ENCODE results near the gene IGF2R.
"Not testable (repeated sequence)": the region's sequence is repeated elsewhere in the genome, so short reads cannot be mapped to it uniquely, and the experiment has no call there.

Gene IGF2R

DNA sequence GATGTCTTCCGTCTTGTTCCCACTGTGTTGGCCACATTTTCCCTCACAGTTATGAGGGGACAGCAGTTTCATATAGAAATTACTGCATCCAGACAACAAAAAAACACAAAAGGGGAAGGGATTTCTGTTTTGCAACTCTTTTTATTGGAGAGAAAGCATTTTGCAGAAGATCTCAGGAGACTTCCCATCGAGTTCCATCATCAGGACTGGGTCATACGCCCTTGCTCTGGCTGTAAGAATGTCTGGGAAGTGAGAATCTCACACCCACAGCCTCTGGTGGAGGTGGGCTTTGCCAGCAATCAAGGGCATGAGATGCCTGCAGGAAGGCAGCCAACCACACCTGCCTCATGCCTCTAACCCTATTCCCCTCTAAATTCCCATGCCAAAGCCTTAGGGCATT is 5.8 kb upstream of the IGF2R start:
- DNase-seq: no peak
- no peak for TF ChIP-seq POLR2A (IDR thresholded peaks at IDR 0.05; ENCODE audit: low read length)
- no peak for TF ChIP-seq GATA1 (IDR thresholded peaks at IDR 0.05; ENCODE audit: low read depth, low read length)

DNA sequence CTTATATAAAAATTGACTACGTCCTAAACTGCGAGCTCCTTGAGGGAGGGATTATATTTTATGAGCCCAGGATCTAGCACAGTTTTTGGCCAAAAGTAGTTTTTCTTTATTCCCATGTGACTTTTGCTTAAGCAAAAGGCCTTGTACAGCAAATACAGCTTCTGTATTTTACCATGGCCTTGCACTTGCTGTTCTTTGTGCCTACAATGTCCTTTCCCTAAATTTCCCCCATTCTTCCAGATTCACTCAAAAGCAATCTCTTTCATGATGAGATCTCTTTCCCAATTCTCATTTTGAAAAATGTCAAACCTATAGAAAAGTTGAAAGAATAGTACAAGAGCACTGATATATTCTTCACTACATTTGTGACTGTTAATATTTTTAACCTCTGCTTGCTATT is 4.8 kb upstream of the IGF2R start:
- TF ChIP-seq POLR2A (IDR thresholded peaks at IDR 0.05; ENCODE audit: low read length): no peak
- no peak for TF ChIP-seq GATA1 (IDR thresholded peaks at IDR 0.05; ENCODE audit: low read depth, low read length)
- no peak for DNase-seq

DNA sequence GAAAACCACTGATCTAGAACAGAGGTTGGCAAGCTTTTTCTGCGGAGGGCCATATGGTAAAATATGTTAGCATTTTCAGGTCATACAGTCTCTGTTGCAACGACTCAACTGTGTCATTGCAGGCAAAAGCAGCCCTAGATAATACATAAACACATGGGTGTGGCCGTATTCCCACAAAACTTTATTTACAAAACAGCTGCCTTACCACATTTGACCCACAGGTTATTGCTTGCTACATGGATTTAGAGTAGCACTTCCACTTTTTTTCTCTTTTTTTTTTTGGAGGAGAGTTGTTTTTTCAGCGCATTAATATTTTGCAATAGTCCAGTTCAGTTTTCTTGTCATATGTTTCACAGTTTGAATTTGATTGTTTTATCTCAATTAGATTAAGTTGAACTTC is 2.5 kb upstream of the IGF2R start:
- peak; percentile 12 to 35 for DNase-seq
- TF ChIP-seq GATA1 (IDR thresholded peaks at IDR 0.05; ENCODE audit: low read depth, low read length) (no peak), POLR2A (IDR thresholded peaks at IDR 0.05; ENCODE audit: low read length) (no peak)

DNA sequence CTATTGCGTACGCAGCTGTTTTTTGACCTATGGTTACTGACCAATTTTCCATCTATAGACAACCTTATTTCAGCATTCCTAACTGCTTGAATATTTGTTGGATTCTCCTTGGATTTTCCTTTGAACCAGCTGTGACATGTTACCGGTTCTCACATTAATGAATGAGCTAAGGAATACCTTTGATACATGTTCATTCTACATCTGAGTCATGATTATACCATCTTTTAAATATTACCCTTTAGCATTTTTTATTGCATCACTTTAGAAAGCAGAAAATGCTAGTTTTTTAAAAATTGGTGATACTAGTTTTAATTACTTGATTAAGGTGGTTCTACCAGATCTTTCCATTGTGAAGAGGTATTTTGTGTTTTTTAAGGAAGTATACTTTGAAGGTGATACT is 1.9 kb upstream of the IGF2R start:
- TF ChIP-seq POLR2A (IDR thresholded peaks at IDR 0.05; ENCODE audit: low read length) (no peak), GATA1 (IDR thresholded peaks at IDR 0.05; ENCODE audit: low read depth, low read length) (no peak)
- peak in 1 of 2 experiments; percentile 24 for DNase-seq

DNA sequence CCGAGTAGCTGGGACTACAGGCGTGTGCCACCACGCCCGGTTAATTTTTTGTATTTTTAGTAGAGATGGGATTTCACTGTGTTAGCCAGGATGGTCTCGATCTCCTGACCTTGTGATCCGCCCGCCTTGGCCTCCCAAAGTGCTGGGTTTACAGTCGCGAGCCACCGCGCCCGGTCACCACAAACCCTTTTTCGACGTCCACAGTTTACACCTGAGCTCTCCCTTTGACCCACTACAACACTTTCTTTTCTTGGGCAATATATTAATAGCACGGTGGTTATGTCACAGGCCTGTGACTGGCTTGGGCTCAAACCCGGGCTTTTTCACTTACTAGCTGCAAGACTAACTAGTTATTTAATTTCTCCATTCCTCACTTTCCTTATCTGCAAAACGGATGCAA is 1.3 kb upstream of the IGF2R start:
- not testable (repeated sequence) for DNase-seq

DNA sequence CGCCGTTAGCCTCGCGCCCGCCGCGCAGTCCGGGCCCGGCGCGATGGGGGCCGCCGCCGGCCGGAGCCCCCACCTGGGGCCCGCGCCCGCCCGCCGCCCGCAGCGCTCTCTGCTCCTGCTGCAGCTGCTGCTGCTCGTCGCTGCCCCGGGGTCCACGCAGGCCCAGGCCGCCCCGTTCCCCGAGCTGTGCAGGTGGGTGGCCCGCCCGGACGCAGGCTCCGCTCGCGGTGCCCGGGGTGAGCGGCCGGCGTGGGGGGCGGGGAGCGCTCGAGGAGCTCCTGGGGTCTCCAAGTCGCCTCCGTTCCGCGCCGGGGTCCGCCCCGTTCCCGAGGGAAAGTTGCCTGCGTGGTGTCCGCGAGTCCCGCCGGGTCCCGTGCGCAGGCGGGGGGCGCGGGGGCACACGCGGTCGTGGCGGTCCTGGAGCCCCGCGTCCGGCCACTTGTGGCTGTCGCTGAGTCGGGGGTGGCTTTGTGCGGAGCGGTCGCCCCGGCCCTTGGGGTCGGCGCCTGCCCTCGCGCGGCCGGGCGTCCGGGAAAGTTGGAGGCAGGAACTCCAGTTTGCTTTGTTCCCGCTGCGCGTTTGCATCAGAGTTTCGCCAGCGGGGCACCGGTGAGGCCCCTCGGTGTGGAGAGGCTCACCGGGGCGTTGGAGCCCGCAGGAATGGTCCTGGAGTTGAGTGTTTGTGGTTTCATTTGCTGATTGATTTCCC is 476 bp downstream of the IGF2R start:
- peak; percentile 66 to 76 for DNase-seq
- TF ChIP-seq POLR2A (IDR thresholded peaks at IDR 0.05; ENCODE audit: low read length): no peak
- TF ChIP-seq GATA1 (IDR thresholded peaks at IDR 0.05; ENCODE audit: low read depth, low read length): no peak

DNA sequence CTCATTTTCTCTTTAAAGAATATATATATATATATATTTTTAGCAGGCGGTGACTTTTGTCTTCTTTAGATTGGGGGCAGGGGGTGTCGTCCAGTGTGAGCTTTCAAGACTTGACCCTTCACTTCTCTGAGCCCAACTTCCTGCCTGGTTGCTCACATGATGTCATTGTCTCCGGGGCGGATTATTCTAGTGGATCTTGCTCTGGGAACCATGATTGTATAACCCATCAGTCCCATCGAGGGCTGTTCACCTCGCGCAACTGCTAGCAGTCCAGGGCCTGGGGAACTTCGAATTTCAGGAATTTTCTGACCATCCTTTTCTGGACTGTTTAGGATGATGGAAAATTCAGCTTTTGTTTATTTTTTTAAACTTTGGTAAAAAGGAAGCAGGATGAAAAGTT is 1.0 kb downstream of the IGF2R start:
- peak; percentile 74 to 75 for DNase-seq
- TF ChIP-seq POLR2A (IDR thresholded peaks at IDR 0.05; ENCODE audit: low read length) (peak; percentile 23), GATA1 (IDR thresholded peaks at IDR 0.05; ENCODE audit: low read depth, low read length) (no peak)

DNA sequence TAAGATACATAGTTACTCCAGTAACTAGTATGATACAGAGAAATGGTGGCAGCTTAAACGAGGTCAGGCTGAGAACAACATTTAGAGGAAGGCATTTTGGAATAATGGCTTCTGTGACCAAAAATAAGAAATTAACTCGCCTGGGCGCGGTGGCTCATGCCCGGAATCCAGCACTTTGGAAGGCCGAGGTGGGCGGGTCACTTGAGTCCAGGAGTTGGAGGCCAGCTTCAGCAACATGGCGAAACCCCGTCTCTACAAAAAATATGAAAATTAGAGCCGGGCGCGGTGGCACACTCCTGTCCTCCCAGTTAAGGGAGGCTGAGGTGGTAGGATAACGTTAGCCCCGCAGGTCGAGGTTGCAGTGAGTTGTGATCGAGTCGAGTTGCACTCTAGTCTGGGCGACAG is 1.8 kb downstream of the IGF2R start:
- no peak for TF ChIP-seq POLR2A (IDR thresholded peaks at IDR 0.05; ENCODE audit: low read length)
- TF ChIP-seq GATA1 (IDR thresholded peaks at IDR 0.05; ENCODE audit: low read depth, low read length): no peak
- DNase-seq: no peak

DNA sequence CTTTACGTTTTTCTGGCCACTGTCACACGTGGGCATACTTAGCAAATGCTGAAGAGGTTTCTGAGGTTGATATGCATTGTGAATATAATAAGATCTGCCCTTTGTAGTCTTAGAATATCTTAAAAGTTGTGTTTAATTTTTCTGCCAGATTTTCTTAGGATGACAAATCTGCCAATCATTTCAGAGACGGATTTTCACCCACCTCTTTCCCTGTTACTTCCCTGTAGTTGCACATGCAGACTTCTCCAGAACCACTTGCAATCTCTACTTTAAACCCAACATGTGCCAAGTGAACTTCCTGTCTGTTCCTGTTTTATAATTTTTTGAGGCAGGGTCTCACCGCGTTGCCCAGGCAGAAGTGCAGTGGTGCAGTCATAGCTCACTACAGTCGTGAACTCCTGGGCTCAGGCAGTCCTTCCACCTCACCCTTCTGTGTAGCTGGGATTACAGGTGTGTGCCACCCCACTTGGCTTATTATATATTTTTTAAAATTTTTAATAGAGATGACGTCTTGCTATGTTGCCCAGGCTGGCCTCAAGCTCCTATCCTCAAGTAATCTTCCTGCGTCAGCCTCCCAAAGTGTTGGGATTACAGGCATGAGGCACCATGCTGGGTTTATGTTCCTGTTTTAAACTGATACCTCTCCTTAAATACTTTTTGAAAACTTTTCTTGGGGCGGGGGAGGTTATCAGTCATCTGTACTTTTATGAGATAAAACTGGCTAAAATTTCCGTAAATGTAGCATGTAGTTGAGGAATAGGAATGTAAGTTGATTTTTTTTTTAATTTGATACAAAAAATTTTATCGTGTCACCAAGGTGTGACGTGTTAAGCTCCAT is 2.7 kb downstream of the IGF2R start:
- TF ChIP-seq GATA1 (IDR thresholded peaks at IDR 0.05; ENCODE audit: low read depth, low read length): no peak
- TF ChIP-seq POLR2A (IDR thresholded peaks at IDR 0.05; ENCODE audit: low read length): no peak
- DNase-seq: no peak

DNA sequence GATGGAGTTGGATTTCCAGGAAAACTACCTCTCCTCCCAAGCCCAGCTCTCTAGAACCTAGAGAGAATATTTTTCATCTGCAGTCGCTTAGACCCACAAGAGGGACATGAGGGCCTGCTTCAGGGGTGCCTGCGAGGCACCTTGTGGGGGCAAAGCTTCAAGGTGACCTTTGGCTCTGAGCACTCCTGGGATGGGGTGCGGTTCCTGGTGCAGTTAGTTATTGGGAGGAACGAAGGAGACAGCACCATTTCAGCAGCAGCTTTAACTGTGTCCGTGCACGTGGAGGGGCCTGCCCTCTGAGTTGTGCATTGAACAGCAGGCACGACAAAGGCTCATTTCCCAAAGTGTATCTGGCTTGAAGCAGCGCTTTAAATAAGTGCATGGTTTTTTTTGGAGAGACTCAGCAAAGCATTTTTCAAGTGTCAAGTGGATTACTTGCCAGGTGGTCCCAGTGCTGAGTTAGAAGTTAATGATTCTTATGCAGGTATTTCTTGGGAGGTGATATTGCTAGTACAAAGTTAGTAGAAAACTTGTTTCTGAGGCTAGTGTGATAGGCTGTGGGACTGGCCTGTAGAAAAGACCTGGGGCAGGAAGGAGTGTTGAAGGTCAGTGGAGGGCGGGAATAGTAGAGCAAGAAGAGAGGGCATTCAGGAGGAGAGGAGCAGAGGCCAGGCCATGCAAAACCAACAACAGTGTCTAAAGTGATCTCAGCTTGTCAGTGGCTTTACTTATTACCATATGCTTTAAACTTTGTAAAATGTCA is 3.8 kb downstream of the IGF2R start:
- TF ChIP-seq GATA1 (IDR thresholded peaks at IDR 0.05; ENCODE audit: low read depth, low read length): no peak
- TF ChIP-seq POLR2A (IDR thresholded peaks at IDR 0.05; ENCODE audit: low read length): no peak
- no peak for DNase-seq

DNA sequence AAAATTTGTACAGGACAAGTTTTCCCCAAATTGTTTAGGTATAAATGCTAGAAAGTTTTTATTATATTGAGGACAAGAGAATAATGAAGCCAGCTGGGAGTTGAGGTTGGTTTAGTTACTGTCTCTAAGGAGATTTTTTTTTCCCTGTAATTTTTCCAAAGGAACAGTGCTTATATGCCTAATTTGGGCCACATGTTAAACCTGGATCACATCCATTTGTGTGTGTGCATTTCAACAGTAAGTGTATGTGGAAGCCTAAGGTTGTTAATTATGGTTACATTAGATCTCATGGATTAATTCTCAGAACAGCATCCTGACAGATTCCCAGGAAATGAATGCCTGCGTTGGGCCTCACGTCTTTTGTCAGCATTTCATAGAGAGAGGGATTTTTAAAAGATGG is 4.5 kb downstream of the IGF2R start:
- TF ChIP-seq POLR2A (IDR thresholded peaks at IDR 0.05; ENCODE audit: low read length): no peak
- TF ChIP-seq GATA1 (IDR thresholded peaks at IDR 0.05; ENCODE audit: low read depth, low read length): no peak
- no peak for DNase-seq

DNA sequence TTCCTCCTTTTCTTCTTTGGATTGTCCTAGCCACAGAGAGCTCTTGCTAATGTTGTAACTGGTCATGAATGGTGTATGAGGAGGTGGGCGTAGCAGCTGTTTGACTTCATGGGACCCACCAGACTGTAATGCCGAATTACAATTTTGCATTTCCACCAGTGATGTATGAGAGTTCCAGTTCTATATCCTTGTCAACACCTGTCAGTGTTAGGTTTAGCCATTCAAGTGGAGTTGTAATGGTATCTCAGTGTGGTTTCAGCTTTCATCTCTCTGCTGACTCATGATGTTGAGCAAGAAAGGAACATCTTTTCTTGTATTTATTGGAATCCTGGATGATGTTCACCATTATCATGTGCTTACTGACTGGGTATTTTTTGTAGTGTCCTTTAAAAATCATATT is 5.1 kb downstream of the IGF2R start:
- peak; percentile 52 to 67 for DNase-seq
- no peak for TF ChIP-seq POLR2A (IDR thresholded peaks at IDR 0.05; ENCODE audit: low read length)
- no peak for TF ChIP-seq GATA1 (IDR thresholded peaks at IDR 0.05; ENCODE audit: low read depth, low read length)

DNA sequence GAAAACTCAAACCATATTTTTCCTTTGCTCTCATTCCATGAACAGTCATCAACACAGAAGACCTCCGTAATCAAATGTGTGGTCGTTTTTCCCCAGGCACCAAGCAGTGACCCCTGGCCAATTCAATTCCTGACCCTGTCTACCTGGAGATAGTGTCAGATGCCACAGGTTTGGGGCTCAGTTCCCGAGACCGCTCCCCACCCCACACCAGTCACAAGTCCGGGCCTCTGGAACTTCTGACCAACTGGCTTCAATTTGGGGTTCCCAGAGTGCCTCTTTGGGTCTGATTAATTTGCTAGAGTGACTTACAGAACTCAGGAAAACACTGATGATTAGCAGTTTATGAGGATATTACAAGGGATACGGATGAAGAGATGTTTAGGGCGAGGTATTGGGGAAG is 6.0 kb downstream of the IGF2R start:
- no peak for DNase-seq
- TF ChIP-seq GATA1 (IDR thresholded peaks at IDR 0.05; ENCODE audit: low read depth, low read length): no peak
- TF ChIP-seq POLR2A (IDR thresholded peaks at IDR 0.05; ENCODE audit: low read length): no peak

DNA sequence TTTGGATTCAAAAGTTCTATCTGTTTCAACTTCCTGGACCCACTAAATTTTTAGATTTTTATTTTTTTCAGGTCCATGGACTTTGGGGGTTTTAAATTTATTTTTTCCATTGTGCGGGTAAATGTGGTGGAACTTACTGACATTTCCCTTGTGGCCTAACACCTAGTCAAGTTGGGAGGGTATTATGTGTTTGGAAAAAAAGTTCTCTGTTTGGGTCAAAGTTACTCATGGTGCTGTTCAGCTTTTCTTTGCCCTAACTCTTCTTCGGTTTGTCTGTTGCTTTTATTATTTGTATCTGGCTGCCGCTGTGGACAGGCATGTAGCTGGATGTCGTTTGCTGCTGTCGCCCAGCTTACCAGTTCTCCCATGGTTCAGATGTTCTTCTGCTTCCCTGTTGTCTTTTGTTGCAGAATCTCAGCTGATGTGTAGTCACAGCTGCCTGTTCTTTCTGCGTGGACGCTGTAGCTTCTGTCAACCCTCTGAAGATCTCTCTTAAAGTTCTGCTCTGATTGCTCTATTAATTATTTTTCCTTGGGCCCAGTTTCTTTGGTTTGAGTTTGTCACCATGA is 7.9 kb downstream of the IGF2R start:
- DNase-seq: no peak
- TF ChIP-seq POLR2A (IDR thresholded peaks at IDR 0.05; ENCODE audit: low read length): no peak
- TF ChIP-seq GATA1 (IDR thresholded peaks at IDR 0.05; ENCODE audit: low read depth, low read length): no peak
